SK-N-MC (cell line): Measurements from ENCODE around the gene OR5F1.

Experiments used
- DNase-seq: peaks from one replicate; pipeline ENCODE4 v3.0.0-alpha.2; 2011; ENCODE audit warnings: low read depth, low spot score
- H3K27ac ChIP-seq: fragments of 200-600 bp; sonication (generic); 2 replicates; pipeline ENCODE4 v1.5.1; 2016; ENCODE audit warnings: mixed run types
- H3K36me3 ChIP-seq: fragments of 200-600 bp; sonication (generic); 2 replicates; pipeline ENCODE4 v1.6.1; 2017; ENCODE audit warnings: antibody characterized with exemption, low read length, mixed read lengths; ENCODE audit not compliant: insufficient read depth
- H3K4me3 ChIP-seq: fragments of 200-600 bp; sonication (generic); 2 replicates; pipeline ENCODE4 v1.5.1; 2016
- H3K9ac ChIP-seq: fragments of 200-600 bp; sonication (generic); 2 replicates; pipeline ENCODE4 v1.8.0; 2017; ENCODE audit warnings: mixed run types, mixed read lengths; ENCODE audit not compliant: insufficient read length
- H3K9me3 ChIP-seq: fragments of 200-600 bp; sonication (generic); 2 replicates; pipeline ENCODE4 v1.6.1; 2017; ENCODE audit warnings: low read depth, mild to moderate bottlenecking, antibody characterized with exemption, low read length, moderate library complexity, mixed read lengths
- EZH2 ChIP-seq: fragments of 200-600 bp; sonication (generic); IDR thresholded peaks from one replicate; pipeline ENCODE4 v1.6.1; 2017; ENCODE audit warnings: antibody characterized with exemption
- FOXP2 ChIP-seq: optimal IDR thresholded peaks from 2 replicates; pipeline ENCODE3; 2011; ENCODE audit warnings: mild to moderate bottlenecking, moderate library complexity; ENCODE audit not compliant: insufficient read depth; ENCODE audit errors: extremely low read length, control extremely low read depth
- POLR2AphosphoS5 ChIP-seq: IDR thresholded peaks from 2 replicates; pipeline ENCODE4 v1.6.1; 2012; ENCODE audit warnings: mild to moderate bottlenecking, low read depth, low read length, borderline replicate concordance

Gene OR5F1

DNA sequence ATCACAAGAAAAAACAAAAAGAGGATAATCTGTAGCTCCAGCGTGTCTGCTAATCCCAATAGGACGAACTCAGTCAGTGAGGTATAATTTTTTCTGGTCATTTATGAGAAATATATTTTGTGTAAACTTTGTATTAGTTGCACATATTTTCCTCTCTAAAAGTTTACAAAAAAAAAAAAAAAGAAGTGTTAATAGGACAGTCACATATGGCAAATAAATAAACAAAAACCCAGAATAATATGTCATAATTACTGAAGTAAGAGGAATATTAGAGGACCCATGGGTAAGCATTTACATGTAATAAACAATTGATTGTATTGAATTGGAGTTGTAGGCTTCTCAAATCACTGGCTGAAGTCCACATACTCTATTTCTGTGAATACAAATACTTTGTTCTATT lies at the start of gene OR5F1:
Gene OR5F1 (minus strand): TSS at position 101 of the 400 bp plus-strand sequence. CDS start 0 bp downstream, at position 101.
- no peak for DNase-seq
- Histone ChIP-seq H3K4me3 (no peak within 1 kb of the TSS), H3K9ac (no peak within 1 kb of the TSS), H3K36me3 (no peaks in the 10 kb centered on the region), H3K9me3 (no peaks in the 10 kb centered on the region), H3K27ac (no peak within 1 kb of the TSS)
- no peak for TF ChIP-seq EZH2
- TF ChIP-seq POLR2AphosphoS5: no peak
- TF ChIP-seq FOXP2: no peak

DNA sequence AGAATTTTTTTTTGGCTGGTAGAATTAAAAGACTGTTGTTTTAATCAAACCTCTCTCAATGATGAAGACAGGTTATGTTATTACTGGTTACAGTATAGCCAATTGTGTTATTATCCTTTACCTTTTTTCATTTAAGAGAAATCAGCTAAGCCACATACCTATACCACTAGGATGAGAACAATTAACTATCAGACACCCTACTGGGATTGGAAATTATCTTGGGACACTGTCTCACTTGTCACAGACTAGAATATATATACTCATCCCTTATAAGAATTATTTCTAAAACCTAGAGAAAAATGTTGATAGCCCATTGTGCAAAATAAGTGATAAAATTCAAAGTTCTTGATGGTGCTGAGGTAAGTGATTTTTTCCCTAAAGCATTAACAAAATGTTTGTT lies 32.9 kb upstream of the OR5F1 start, which contains the start of gene OR5AS1:
Gene OR5AS1 (plus strand): TSS at position 301 of the 400 bp plus-strand sequence. CDS start 2,765 bp downstream, outside the sequence.
- Histone ChIP-seq H3K36me3 (no peaks in the 10 kb centered on the region), H3K9me3 (no peaks in the 10 kb centered on the region), H3K27ac (no peak within 1 kb of the TSS), H3K4me3 (no peak within 1 kb of the TSS), H3K9ac (no peak within 1 kb of the TSS)
- TF ChIP-seq EZH2: no peak
- no peak for DNase-seq

DNA sequence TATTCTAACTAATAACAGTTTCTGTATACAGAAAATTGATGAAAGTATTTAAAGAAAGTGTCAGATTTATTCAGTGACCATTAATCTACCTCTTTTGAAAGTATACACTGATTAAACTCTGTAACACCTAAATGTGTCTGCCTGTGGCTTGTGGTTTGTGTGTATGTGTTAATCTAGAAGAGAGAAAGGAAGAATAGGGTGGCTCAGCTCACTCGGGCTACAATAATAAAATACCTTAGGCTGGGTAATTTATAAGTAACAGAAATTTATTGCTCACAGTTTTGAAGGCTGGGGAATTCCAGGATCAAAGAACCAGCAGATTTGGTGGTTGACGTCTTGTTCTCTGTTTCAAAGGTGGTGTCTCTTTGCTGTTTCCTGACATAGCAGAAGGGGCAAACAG lies 19.4 kb upstream of the OR5F1 start:
- DNase-seq: no peak
- no peak for TF ChIP-seq EZH2
- TF ChIP-seq FOXP2: no peak
- TF ChIP-seq POLR2AphosphoS5: no peak
- Histone ChIP-seq H3K36me3 (no peaks in the 10 kb centered on the region), H3K27ac (no peak overlapping the region), H3K4me3 (no peak overlapping the region), H3K9ac (no peak overlapping the region), H3K9me3 (no peaks in the 10 kb centered on the region)

DNA sequence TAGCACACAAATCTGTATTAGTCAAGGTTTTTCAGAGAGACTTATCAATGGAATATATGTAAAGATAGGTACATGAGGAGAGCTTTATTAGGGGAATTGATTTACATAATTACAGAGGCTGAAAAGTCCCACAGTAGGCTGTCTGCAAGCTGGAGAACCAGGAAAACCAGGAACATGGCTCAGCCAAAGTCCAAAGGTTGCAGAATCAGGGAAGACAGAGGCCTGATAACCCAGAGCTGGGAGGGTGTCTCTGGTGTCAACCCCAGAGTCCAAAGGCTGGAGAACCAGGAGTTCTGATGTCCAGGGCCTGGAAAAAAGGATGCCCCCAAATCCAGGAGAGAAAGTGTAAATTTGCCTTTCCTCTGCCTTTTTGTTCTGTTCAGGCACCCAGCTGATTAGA lies 16.3 kb upstream of the OR5F1 start:
- Histone ChIP-seq H3K27ac (no peak overlapping the region), H3K36me3 (no peaks in the 10 kb centered on the region)
- TF ChIP-seq EZH2 (no peak), FOXP2 (no peak), POLR2AphosphoS5 (no peak)

DNA sequence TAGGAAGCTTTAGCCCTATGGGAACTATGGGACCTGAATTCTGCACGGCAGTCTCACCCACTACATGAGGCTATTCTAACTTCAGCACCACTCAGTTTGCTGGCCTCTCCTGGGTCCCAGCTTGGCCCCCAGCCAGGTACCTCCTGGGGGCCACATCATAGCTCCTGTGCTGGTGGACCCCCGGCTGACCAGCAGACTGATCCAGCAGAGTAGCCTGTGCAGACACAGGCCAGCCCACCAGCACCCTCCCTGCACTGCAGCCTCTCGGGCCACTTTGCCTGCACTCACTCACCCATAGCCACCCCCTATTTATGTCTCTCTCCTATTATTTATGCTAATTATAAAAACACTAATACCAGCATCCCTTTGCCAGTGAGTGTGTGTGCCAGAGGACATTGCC lies 23.5 kb downstream of the OR5F1 start:
- H3K4me3 ChIP-seq: no peak overlapping the region
- no peak overlapping the region for H3K27ac ChIP-seq
- H3K36me3 ChIP-seq: no peaks in the 10 kb centered on the region
- no peak for DNase-seq
- H3K9ac ChIP-seq: no peak overlapping the region
- no peak for TF ChIP-seq POLR2AphosphoS5
- TF ChIP-seq FOXP2: no peak
- no peak for TF ChIP-seq EZH2
- H3K9me3 ChIP-seq: no peaks in the 10 kb centered on the region

More for the DNA sequence above, 16.3 kb upstream of the OR5F1 start:
- H3K4me3 ChIP-seq: no peak overlapping the region
- DNase-seq: no peak
- no peak overlapping the region for H3K9ac ChIP-seq
- H3K9me3 ChIP-seq: no peaks in the 10 kb centered on the region

DNA sequence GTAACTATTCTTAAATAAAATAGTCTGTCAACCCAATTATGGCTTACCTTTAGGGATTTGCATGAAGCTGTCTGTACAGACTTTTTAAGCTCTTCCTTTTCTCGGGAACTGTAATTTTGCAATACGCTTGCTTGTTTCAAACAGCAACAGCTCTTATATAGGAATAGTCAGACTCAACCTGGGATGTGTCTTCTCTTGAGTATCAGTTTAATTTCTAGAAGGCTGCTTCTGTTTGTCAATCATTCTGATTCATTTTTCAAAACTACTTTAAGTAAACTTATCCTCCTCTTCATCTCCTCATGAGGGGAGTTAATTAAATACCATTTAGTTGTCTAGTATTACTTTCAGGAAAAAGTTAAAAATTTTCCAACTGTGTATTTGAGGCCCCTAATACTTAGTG lies 24.6 kb downstream of the OR5F1 start, which contains the start of gene OR10AG1:
Gene OR10AG1 (minus strand): TSS at position 101 of the 400 bp plus-strand sequence. CDS start 38 bp downstream, at position 63.
- no peak for TF ChIP-seq POLR2AphosphoS5
- no peak for TF ChIP-seq FOXP2
- TF ChIP-seq EZH2: no peak
- Histone ChIP-seq H3K4me3 (no peak within 1 kb of the TSS), H3K27ac (no peak within 1 kb of the TSS), H3K9me3 (no peaks in the 10 kb centered on the region), H3K9ac (no peak within 1 kb of the TSS), H3K36me3 (no peaks in the 10 kb centered on the region)
- DNase-seq: no peak

DNA sequence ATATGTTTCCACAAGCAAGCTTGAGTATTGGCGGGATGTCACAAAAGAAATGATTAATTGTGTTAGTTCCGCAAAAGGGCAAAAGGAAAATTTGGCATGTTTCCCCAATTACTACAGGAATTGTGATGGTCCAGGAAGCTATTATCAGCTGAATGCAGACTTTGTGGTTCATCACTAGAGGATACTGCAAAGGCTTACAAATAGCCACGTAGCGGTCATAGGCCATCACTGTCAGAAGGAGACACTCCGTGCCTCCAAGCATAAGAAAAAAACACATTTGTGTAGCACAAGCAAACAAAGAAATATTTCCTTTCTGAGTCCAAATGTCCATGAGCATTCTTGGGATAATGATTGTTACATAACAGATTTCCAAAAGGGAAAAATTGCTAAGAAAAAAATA lies 26.5 kb downstream of the OR5F1 start:
- no peak for TF ChIP-seq POLR2AphosphoS5
- TF ChIP-seq EZH2: no peak
- no peak for TF ChIP-seq FOXP2

DNA sequence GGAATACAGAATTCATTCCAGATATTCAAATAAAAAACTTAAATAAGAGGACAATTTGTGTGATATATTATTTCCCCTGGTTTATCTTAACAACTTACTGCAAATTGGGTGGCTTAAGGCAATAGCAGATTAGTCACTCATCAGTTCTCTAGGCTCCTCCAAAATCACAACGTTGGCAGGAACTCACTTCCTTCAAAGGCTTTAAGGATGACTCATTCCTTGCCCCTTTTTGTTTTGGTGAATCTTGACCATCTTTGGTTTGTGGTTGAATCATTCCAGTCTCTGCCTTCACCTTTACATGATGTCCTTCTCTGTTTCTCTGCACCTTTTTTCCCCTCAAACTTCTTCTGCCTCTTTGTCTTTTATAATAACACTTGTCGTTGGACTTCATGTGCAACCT lies 28.0 kb downstream of the OR5F1 start:
- no peaks in the 10 kb centered on the region for H3K9me3 ChIP-seq
- no peak overlapping the region for H3K4me3 ChIP-seq
- H3K9ac ChIP-seq: no peak overlapping the region
- H3K36me3 ChIP-seq: no peaks in the 10 kb centered on the region
- no peak overlapping the region for H3K27ac ChIP-seq
- TF ChIP-seq EZH2 (no peak), FOXP2 (no peak), POLR2AphosphoS5 (no peak)
- DNase-seq: no peak

More for the DNA sequence above, 26.5 kb downstream of the OR5F1 start:
- DNase-seq: no peak
- Histone ChIP-seq H3K27ac (no peak overlapping the region), H3K36me3 (no peaks in the 10 kb centered on the region), H3K9ac (no peak overlapping the region), H3K4me3 (no peak overlapping the region), H3K9me3 (no peaks in the 10 kb centered on the region)

DNA sequence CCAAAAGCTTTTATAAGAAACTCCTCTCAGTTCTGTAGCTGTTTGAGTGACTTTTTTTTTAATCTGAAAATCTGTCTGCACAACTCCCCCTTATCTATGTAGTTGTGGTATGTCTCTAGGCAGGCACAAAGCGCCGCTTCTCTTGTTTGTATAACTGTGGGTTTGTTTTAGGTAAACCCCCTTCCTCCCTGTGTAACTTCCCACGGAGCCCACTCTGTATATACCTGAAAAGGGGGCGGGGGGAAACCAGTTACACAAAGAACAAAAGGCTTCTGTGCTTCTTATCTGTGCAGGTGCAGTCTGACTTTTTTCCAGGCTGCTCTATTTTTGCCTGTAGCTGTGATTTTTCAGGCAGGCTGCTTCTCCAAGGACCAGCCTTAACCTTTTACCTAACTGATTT lies 37.9 kb downstream of the OR5F1 start:
- Histone ChIP-seq H3K9ac (no peak overlapping the region), H3K4me3 (no peak overlapping the region), H3K9me3 (no peaks in the 10 kb centered on the region), H3K36me3 (no peaks in the 10 kb centered on the region), H3K27ac (no peak overlapping the region)
- DNase-seq: no peak
- no peak for TF ChIP-seq POLR2AphosphoS5
- no peak for TF ChIP-seq FOXP2
- TF ChIP-seq EZH2: no peak
